Measurements from ENCODE around the gene TMEM271.

Gene TMEM271

GRCh38 chr4:576245-576821 lies at the start of gene TMEM271:
Gene TMEM271 (minus strand): TSS chr4:576295. CDS start chr4:576062, 233 bp downstream.
- no peak for DNase-seq (ENCODE audit: extremely low read depth in 1 of 2, low read depth in 1 of 2)

- DNase-seq (ENCODE audit: extremely low read depth in 1 of 2, low read depth in 1 of 2) = no peak
These were observed 49.6 kb upstream of the TMEM271 start for GRCh38 chr4:625631-626161.

- no peak for DNase-seq (ENCODE audit: extremely low read depth in 1 of 2, low read depth in 1 of 2)
These were observed 48.9 kb upstream of the TMEM271 start, which contains the start of gene PDE6B for GRCh38 chr4:624705-625590. Gene PDE6B (plus strand): TSS chr4:625573. CDS start chr4:625627, 54 bp downstream.

GRCh38 chr4:623914-624566 lies 47.9 kb upstream of the TMEM271 start:
- DNase-seq (ENCODE audit: extremely low read depth in 1 of 2, low read depth in 1 of 2) = no peak

DNA sequence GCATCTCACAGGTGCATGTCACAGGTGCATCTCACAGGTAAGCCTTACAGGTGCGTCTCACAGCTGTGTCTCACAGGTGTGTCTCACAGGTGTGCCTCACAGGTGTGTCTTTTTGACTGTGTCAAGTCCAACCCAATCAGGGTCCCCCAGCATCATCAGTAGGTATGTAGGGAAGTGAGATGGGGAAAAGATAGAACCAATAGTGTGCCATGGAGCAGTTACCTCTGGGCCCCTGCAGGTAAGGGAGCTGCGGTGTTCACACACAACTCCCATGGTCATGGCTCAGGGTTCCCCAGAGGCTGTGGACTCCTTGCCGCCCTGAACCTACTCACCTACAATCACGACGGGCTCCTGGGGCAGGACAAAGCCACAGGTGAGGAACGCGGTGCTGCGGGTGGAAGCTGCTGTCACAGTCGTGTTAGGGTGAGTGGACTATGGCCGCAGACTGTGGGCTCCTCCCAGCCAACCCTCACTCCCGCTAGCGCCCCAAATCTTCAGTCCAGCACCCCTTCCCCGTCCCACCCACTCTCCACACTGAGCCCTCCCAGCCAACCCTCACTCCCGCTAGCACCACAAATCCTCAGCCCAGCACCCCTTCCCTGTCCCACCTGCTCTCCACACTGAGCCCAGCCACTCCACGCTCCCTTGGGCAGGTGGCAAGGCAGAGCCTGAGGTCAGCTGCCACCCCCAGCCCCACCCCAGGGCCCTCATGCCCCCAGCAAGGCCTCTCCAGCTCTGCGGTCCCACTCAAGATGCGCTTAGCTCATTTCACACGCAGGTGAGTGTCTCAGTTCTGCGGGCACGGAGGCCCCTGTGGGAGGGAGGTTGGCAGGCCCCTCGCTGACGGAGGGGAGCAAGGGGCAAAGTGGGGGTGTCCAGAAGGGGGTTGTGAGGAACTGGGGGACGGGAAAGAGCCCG lies 47.2 kb upstream of the TMEM271 start:
- DNase-seq (ENCODE audit: extremely low read depth in 1 of 2, low read depth in 1 of 2) = no peak

DNA sequence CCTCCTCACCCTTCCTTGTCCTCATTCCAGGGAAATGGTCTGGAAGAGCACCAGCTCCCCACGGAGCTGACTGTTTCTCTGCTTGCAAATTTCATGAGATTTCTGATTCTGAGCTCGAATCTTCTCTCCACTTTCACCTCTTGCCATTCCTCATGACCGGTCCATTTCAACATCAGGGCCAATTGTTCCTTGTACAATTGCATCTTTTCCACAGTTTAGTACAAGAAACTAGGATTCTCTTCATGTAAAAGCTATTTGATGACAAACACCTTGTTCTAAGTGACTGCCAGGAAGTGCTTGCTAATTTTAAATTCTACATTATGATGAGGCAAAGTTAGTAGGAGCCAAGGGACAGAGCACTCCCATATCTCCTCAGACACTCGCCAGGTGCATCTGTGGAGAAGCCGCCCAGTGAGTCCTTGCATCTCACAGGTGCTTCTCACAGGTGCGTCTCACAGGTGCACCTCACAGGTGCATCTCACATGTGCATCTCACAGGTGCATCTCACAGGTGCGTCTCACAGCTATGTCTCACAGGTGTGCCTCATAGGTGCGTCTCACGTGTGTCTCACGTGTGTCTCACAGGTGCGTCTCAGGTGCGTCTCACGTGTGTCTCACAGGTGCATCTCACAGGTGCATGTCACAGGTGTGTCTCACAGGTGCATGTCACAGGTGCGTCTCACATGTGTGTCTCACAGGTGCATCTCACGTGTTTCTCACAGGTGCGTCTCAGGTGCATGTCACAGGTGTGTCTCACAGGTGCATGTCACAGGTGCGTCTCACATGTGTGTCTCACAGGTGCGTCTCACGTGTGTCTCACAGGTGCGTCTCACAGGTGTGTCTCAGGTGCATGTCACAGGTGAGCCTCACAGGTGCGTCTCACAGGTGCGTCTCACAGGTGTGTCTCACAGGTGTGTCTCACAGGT lies 46.2 kb upstream of the TMEM271 start:
- DNase-seq (ENCODE audit: extremely low read depth in 1 of 2, low read depth in 1 of 2) = no peak

GRCh38 chr4:621296-622070 lies 45.4 kb upstream of the TMEM271 start:
- no peak for DNase-seq (ENCODE audit: extremely low read depth in 1 of 2, low read depth in 1 of 2)

DNA sequence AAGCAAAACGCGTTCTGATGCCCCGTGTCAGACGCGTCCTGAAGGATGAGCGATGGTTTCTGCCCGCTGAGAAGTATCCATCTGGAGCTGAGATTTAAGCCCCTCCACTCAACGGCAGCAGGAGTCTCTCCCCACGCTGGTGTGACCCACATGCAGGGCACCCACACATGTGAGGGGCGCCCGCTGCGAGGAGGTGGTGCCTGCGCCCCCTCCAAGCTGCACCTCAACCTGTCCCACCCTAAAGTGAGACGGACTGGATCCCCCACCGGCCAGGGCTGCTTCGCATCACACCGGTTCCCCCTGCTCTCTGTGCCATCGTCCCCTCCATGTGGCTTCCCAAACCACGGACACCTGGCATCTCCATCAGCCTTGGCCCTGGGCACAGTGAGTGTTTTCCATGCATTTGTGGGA lies 44.8 kb upstream of the TMEM271 start:
- DNase-seq (ENCODE audit: extremely low read depth in 1 of 2, low read depth in 1 of 2) = no peak

DNA sequence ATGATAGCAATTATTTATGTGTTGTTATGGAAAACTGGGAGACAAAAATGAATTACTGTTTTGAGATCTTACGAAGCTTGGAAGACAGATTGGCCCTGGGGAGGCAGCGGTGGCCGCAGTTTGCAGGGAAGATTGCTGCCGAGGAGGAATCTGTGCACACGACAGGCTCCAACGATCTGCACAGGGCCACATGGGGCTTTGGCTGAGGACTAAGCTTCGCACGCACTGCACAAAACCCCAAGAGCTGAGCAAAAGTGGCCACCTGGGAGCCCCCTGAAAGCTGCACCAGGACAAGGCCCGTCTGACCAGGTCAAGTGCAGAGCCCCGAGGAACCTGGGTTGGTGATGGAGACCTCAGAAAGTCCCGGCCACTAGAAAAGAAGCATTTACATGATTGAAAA lies 44.1 kb upstream of the TMEM271 start:
- no peak for DNase-seq (ENCODE audit: extremely low read depth in 1 of 2, low read depth in 1 of 2)

GRCh38 chr4:617644-618641 lies 41.8 kb upstream of the TMEM271 start:
- DNase-seq (ENCODE audit: extremely low read depth in 1 of 2, low read depth in 1 of 2) = no peak

GRCh38 chr4:616911-617643 lies 41.0 kb upstream of the TMEM271 start:
- no peak for DNase-seq (ENCODE audit: extremely low read depth in 1 of 2, low read depth in 1 of 2)

DNA sequence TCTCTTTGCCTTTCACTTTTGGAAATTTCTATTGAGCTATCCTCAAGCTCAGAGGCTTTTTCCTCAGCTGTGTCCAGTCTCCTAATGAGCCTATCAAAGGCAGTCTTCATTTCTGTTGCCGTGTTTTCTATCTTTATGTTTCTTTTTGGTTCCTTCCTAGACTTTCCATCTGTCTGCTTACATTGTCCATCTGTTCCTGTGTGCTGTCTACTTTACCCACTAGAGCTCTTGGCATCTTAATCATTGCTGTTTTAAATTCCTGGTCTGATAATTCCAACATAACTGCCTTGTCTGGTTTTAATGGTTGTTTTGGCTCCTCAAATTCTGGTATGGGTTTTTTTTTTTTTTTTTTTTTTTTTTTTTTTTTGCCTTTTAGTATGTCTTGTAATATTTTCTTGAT lies 40.0 kb upstream of the TMEM271 start:
- no peak for DNase-seq (ENCODE audit: extremely low read depth in 1 of 2, low read depth in 1 of 2)

DNA sequence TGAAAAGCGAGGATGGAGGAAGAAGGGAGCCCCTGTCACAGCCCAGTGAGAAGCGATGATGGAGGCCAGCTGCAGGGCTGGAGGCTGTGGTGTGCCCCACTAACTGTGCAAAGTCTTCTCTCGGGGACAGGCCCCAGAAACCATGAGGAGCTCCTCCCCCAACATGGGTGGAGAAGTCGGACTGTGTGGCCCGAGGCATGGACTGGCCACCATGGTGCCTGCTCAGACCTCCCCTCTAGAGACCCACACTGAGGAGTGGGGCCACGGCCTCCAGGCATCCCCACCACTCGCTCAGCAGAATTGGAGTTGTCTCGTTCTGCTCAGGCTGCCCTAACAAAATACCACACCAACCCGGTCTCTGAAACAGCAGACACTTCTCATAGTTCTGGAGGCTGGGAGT lies 37.0 kb upstream of the TMEM271 start:
- DNase-seq (ENCODE audit: extremely low read depth in 1 of 2, low read depth in 1 of 2) = no peak

- no peak for DNase-seq (ENCODE audit: extremely low read depth in 1 of 2, low read depth in 1 of 2)
These were observed 36.6 kb upstream of the TMEM271 start for GRCh38 chr4:612749-613125.

GRCh38 chr4:612052-612748 lies 36.1 kb upstream of the TMEM271 start:
- no peak for DNase-seq (ENCODE audit: extremely low read depth in 1 of 2, low read depth in 1 of 2)
